Measurements from ENCODE around the gene EIF1. TPM values are rescaled to one million over a fixed set of nuclear protein-coding genes. Genes with fewer than 3 reads are reported as not detected.

Gene EIF1
- total RNA-seq, 1 donor from 2014 or later = 943 TPM

- no peak overlapping the region for H3K4me3 ChIP-seq
- TF ChIP-seq CTCF (IDR thresholded peaks at IDR 0.05) = no peak
- intact Hi-C loops (cut with DNase I) = no loop called here
- peaks cover 4% of the 10 kb centered on the region for H3K4me1 ChIP-seq
- H3K27me3 ChIP-seq (ENCODE audit: low read depth) = peaks cover 12% of the 10 kb centered on the region
- H3K27ac ChIP-seq = no peak overlapping the region
- H3K36me3 ChIP-seq = no peaks in the 10 kb centered on the region
- ATAC-seq = no peak
- no peaks in the 10 kb centered on the region for H3K9me3 ChIP-seq
- DNase-seq = no peak
Measured at GRCh38 chr17:41741709-41742108, 53.0 kb downstream of the EIF1 start.

Other genes with a start within 250 kb of the EIF1 start
- not detected for gene KRT38, start 247.9 kb upstream of the EIF1 start, total RNA-seq
- gene KRT32, start 221.5 kb upstream of the EIF1 start, total RNA-seq = not detected
- gene KRT35, start 207.7 kb upstream of the EIF1 start, total RNA-seq = not detected
- not detected for gene KRT36, start 199.0 kb upstream of the EIF1 start, total RNA-seq
- gene KRT13, start 183.3 kb upstream of the EIF1 start, total RNA-seq = 5.2 TPM
- 9.0 TPM for gene KRT15, start 170.0 kb upstream of the EIF1 start, total RNA-seq
- 212 TPM for gene KRT19, start 160.6 kb upstream of the EIF1 start, total RNA-seq
- not detected for gene KRT9, start 116.8 kb upstream of the EIF1 start, total RNA-seq
- not detected for gene KRT14, start 102.0 kb upstream of the EIF1 start, total RNA-seq
- not detected for gene KRT16, start 76.1 kb upstream of the EIF1 start, total RNA-seq
- gene KRT17, start 64.3 kb upstream of the EIF1 start, total RNA-seq = 2.6 TPM
- gene GAST, start 23.4 kb downstream of the EIF1 start, total RNA-seq = not detected
- gene HAP1, start 45.8 kb downstream of the EIF1 start, total RNA-seq = 0.62 TPM
- gene JUP, start 97.8 kb downstream of the EIF1 start, total RNA-seq = 92.5 TPM
- 9.2 TPM for gene P3H4, start 123.1 kb downstream of the EIF1 start, total RNA-seq
- gene FKBP10, start 124.1 kb downstream of the EIF1 start, total RNA-seq = 27.4 TPM
- gene NT5C3B, start 147.3 kb downstream of the EIF1 start, total RNA-seq = 32.0 TPM
- gene KLHL10, start 148.9 kb downstream of the EIF1 start, total RNA-seq = 0.50 TPM
- gene KLHL11, start 176.5 kb downstream of the EIF1 start, total RNA-seq = 12.3 TPM
- gene ACLY, start 230.1 kb downstream of the EIF1 start, total RNA-seq = 105 TPM
- gene ODAD4, start 241.7 kb downstream of the EIF1 start, total RNA-seq = 5.4 TPM

Data from lower lobe of right lung (tissue), 2 donors.